GM23248 (cell line): Measurements from ENCODE around the gene IGSF5.

Source experiments
- EZH2 ChIP-seq: fragments of 200-600 bp; sonication (generic); IDR thresholded peaks from 2 replicates; pipeline ENCODE4 v1.6.1; 2018; ENCODE audit warnings: antibody characterized with exemption, mild to moderate bottlenecking; ENCODE audit not compliant: insufficient read depth, poor library complexity, severe bottlenecking
- EZH2phosphoT487 ChIP-seq: fragments of 200-600 bp; sonication (generic); IDR thresholded peaks from 2 replicates; pipeline ENCODE4 v1.6.1; 2018; ENCODE audit warnings: antibody characterized with exemption, moderate library complexity, mild to moderate bottlenecking, low read depth; ENCODE audit not compliant: insufficient read depth

GRCh38 chr21:39756285-39756684 is 11.3 kb downstream of the IGSF5 start:
- TF ChIP-seq EZH2phosphoT487 = no peak
- no peak for TF ChIP-seq EZH2
